GM21717 (cell line): ENCODE measurements around the gene GSS.

Experiments
- ATAC-seq: cut with Tn5 transposase; IDR thresholded peaks from one replicate; pipeline ENCODE4 v1.9.1; 2021; ENCODE audit warnings: mild to moderate bottlenecking, moderate library complexity; ENCODE audit not compliant: unreplicated experiment

GSS gene

DNA sequence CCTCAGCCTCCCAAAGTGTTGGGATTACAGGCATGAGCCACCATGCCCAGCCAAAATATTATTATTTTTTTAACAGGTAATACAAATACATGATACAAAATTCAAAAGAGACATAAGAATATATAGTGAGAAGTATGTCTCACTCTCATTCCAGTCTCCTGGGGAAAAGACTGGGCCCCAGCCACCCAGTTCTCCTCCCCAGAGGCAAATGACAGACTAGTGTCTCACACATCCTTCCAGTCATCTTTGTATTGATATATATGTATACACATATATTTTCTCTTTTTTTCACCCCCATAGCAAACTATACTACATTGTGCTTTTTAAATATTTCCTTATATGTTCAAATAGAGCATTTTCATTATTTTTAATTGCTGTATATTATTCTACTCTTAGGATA is 8.3 kb downstream of the GSS start:
- no peak for ATAC-seq

- no peak for ATAC-seq
Observed at GRCh38 chr20:34946661-34947060, 8.9 kb downstream of the GSS start.

GRCh38 chr20:34945315-34946077 is 10.1 kb downstream of the GSS start:
- no peak for ATAC-seq

- ATAC-seq, result no peak
Observed at GRCh38 chr20:34943808-34944567, 11.6 kb downstream of the GSS start.

GRCh38 chr20:34942301-34942700 is 13.3 kb downstream of the GSS start:
- ATAC-seq, result no peak

GRCh38 chr20:34941226-34941625 is 14.4 kb downstream of the GSS start:
- ATAC-seq, result no peak

DNA sequence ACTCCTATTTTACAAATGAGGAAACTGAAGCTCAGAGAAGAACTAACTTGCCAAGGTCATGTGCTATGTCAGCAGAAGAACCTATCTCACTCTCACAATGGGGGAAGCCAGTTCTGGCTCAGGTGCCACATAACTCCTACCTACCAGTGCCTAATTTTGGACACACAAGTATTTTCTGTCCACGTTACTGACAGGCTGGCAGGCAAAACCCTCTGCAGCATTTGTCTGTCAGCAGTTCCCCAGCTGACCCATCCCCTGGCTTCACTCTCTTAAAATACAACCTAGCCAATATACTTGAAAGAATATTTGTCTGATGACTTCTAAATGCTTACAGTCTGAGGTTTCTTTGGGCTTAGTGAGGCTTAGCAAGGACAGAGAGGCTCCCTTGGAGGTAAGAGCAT is 15.5 kb downstream of the GSS start:
- no peak for ATAC-seq

GRCh38 chr20:34938466-34939163 is 17.0 kb downstream of the GSS start:
- no peak for ATAC-seq

- no peak for ATAC-seq
Observed at GRCh38 chr20:34931771-34932170, 23.8 kb downstream of the GSS start.

DNA sequence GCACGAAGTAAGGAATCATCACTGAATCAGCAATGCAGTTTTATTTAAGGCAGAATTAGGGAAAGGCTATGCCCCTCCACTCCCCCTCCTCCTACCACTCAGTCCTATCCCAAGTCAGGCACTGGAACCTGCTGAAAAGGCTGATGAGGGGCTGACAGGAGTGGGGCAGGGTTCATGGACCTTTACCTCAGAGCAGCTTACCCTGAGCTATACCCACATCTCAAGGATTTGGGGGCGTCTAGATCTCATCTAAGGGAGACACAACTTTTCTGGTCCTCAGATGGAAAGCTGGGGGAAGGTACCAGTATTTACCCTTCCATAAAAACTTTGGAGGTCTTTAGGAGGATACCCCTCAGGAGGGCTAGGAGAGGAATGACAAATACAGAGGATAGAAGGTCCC is 27.2 kb downstream of the GSS start:
- ATAC-seq, result no peak

DNA sequence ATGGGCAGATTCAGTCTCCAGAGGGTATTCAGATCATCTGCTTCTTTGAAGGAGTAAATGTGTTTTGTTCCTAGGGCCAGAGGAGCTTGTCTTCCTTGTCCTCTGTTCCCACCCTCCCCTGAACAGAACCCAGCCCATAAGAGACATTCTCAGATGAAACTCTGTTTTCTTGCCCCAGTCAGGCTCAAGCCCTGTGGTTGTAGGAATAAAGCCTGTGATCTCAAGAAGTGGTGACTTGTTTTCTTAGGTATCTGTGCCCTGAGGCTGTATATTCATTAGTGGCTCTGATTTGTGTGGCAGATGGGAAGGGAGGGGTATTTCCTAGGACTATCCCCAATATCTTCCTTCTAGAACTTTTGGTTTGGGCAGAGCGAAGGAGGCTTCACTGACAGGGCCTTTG is 27.9 kb downstream of the GSS start:
- no peak for ATAC-seq

GRCh38 chr20:34926581-34926980 is 29.0 kb downstream of the GSS start:
- ATAC-seq, result no peak

DNA sequence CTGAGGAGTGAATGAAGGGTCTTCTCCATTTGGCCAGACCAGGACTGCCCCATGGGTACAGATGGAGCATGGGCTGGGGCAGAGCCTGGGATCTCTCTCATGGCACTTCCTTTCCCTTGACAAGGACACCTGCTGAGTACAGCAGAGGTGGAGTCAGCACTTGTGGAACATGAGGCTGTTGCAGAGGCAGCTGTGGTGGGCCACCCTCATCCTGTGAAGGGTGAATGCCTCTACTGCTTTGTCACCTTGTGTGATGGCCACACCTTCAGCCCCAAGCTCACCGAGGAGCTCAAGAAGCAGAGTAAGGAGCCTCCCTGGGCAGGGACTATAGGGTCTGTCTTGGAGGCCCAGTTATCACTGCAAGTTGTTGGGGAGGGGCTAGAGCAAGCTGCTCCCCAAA is 29.6 kb downstream of the GSS start:
- ATAC-seq, result no peak

DNA sequence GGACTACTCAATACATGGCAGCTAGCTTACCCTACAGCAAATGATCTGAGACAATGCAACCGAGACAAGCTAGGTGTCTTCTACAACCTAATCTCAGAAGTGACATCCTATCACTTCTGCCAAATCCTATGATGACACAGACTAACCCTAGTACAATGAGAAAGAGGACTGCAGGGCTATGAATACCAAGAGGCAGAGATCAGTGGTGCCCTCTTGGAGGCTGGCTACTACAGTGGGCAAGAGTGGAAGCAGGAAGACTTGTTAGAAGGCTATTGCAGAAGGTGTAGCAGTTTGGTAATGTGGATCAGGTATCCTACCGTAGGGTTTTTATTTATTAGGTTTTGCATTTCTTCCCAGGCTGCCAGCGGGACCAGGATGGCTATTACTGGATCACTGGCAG is 30.3 kb downstream of the GSS start:
- ATAC-seq, result no peak

DNA sequence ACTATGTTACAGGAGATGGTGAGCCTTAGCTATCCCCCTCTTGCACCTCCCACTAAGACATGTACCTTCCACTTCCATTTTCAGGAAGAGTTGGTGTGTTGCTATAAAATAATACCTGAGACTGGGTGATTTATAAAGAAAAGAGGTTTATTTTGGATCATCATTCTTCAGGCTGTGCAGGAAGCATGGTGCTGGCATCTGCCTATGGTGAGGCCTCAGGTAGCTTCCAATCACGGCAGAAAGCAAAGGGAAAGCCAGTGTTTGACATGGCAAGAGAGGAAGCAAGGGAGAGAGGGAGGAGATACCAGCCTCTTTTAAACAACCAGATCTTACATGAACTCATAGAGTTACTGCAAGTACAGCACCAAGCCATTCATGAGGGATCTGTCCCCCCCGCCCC is 32.2 kb downstream of the GSS start:
- no peak for ATAC-seq

DNA sequence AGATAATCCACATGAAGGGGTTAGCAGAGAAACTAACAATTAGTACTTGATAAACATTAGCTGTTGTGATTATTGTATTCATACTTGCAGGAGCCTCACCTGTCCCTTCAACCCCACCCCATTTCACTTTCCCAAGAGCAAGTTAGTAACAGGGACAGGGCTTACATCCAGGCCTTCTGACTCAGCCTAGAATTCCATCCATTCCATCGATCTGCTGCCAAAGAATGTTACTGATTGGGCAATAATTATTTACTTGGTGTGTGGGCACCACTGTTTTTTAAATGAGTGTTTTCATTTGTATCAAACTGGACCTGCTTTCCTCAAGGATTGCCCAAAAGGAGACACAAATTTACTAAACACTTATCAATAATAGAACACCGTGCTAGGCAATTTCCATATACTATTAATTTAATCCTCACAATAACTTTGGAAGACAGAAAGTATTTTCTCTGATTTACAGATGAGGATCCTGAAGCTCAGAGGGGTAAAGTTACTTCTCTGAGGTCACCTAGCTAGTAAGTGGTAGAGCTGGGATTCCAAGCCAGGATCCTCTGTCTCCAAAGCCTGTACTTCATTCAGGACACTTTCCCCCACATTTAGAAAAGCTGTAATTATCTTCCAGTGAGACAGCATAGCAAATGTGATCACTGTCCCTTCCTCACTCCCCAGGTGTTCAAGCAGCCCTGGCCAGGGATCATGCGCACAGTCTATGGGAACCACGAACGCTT is 32.8 kb downstream of the GSS start:
- no peak for ATAC-seq

GRCh38 chr20:34921436-34921835 is 34.2 kb downstream of the GSS start:
- no peak for ATAC-seq

DNA sequence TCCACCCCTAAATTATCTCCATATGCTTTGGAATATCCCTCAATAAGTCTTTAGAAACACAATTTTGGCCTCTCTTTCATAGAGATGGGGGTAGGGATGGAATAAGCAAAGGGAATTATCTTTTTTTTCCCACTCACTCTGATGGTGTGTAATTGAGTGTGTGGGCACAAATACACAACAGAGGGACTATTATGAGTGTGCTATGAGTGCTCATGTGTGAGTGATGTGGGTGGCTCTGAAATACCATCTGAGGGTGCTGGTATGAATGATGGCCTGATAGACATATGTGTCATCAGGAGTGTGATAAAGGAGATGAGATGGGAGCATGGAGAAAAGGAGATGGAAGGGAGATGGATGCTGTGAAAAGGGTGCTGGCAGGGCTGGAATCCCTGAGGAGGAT is 35.6 kb downstream of the GSS start:
- no peak for ATAC-seq

- ATAC-seq, result no peak
Observed at GRCh38 chr20:34916774-34917354, 38.7 kb downstream of the GSS start.

DNA sequence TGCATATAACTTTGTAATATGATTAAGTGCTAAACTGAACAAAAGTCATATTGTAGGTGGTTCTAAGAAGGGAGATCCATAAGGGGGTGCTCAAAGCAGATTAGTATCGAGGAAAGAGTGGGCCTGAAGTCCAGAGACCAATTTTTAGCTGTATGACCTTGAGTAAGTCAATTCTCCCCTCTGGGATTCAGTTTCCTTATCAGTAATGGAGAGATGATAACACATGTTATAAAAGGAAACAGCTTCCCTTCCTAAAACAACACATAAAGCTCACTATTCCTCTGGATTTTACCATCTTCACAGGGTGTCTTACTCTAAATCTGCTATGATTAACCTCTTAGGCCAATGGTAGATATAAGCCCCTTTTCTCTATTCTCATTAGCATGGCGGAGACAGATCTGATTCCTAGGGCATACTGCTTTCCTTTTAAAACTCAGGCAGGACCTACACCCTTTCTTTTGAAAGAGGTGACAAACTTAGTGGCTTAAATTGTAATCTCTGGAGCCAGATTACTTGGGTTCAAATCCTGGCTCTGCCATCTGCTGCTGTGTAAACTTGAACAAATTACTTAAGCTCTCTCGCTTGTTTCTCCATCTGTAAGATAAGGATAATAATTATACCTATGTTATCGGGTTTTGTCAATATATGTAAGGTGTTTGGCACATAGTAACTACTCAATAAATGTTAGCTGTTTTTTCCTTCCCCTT is 39.7 kb downstream of the GSS start:
- ATAC-seq, result no peak
